Pulmonary artery endothelial cell (primary cell): ENCODE data around the gene TGM4. TPM values are rescaled to one million over a fixed set of nuclear protein-coding genes. Genes with fewer than 3 reads are reported as not detected.

ENCODE experiments used
- DNase-seq: peaks from one replicate; pipeline ENCODE4 v3.0.0-alpha.2; 2011; ENCODE audit warnings: low read depth, low spot score
- total RNA-seq: library from RNA; depleted of rRNA; stranded (reverse); fragments of >200 nt; gene quantifications from 2 replicates; pipeline ENCODE4 v1.2.3, GENCODE V29; 2014

The TGM4 gene
- total RNA-seq, 1 donor from 2014 or later = 0.26 TPM

GRCh38 chr3:44952689-44953088, 78.3 kb downstream of the TGM4 start:
- DNase-seq = no peak

GRCh38 chr3:44954304-44954703, 79.9 kb downstream of the TGM4 start:
- DNase-seq = no peak

DNA sequence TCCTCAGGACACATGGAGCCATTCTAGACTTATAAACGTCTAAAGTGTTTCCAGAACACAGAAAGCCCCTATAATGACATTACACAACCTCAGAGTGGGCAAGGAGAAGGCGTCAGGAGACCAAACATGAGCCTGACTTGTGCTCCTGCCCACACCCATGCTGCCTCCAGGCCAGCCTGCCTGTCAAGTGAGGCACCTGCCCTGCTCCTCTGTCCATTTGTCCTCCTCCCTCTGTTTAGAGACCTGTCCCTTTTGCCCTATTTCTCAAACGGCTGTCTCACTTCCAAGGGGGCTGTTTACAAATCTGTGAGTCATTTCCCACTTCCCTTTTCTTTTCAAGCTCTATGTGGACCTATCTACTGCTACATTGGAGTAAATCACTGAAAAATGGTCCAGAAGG, 80.6 kb downstream of the TGM4 start:
- DNase-seq = peak; percentile 26

- DNase-seq = no peak
Measured at GRCh38 chr3:44955917-44956316, 81.5 kb downstream of the TGM4 start.

- DNase-seq = no peak
Measured at GRCh38 chr3:44957986-44958385, 83.6 kb downstream of the TGM4 start.

GRCh38 chr3:44958386-44958785, 84.0 kb downstream of the TGM4 start:
- DNase-seq = no peak

GRCh38 chr3:44960387-44961026, 86.1 kb downstream of the TGM4 start:
- no peak for DNase-seq

DNA sequence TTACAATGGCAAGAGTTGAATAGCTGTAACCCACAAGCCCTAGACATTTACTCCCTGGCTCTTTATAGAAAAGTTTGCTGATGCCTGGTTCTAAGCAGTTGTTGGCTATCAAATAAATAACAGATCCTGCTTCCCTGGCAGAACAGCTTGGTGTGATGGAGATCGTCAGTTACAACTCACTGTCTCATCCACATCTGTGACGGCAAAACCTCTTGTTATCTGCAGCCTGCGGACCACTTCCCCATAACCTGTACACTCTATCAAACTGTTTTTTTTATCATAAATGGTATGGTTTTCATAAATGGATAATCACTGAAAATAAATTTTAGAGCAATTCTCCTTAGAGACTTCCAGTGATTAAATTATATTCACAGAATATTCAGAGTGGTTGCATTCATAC, 87.5 kb downstream of the TGM4 start:
- no peak for DNase-seq

- DNase-seq = no peak
Measured at GRCh38 chr3:44962621-44963393, 88.4 kb downstream of the TGM4 start.

GRCh38 chr3:44963571-44964325, 89.3 kb downstream of the TGM4 start:
- DNase-seq = no peak

Other genes starting within 250 kb of the TGM4 start
- gene ZNF197, start 249.6 kb upstream of the TGM4 start, total RNA-seq = 9.4 and 9.8 TPM in 2 replicates
- gene ZNF35, start 225.9 kb upstream of the TGM4 start, total RNA-seq = 14.4 and 16.6 TPM in 2 replicates
- gene ZNF502, start 161.9 kb upstream of the TGM4 start, total RNA-seq = 3.6 and 3.7 TPM in 2 replicates
- gene ZNF501, start 145.0 kb upstream of the TGM4 start, total RNA-seq = 3.6 and 6.7 TPM in 2 replicates
- gene KIAA1143, start 113.0 kb upstream of the TGM4 start, total RNA-seq = 17.8 and 18.7 TPM in 2 replicates
- 11.5 and 19.8 TPM in 2 replicates for gene KIF15, start 112.8 kb upstream of the TGM4 start, total RNA-seq
- 10.2 and 11.3 TPM in 2 replicates for gene TMEM42, start 12.7 kb upstream of the TGM4 start, total RNA-seq
- 59.2 and 67.4 TPM in 2 replicates for gene ZDHHC3, start 101.6 kb downstream of the TGM4 start, total RNA-seq
- 53.0 and 67.8 TPM in 2 replicates for gene EXOSC7, start 101.6 kb downstream of the TGM4 start, total RNA-seq
- 0.11 and 0.26 TPM in 2 replicates for gene CLEC3B, start 151.7 kb downstream of the TGM4 start, total RNA-seq